GM19372 (cell line): ENCODE data around the gene INHA.

Experiments used
- ATAC-seq: cut with Tn5 transposase; IDR thresholded peaks from one replicate; pipeline ENCODE4 v1.9.1; 2021; ENCODE audit warnings: mild to moderate bottlenecking, low read depth, moderate library complexity; ENCODE audit not compliant: unreplicated experiment

Gene INHA

DNA sequence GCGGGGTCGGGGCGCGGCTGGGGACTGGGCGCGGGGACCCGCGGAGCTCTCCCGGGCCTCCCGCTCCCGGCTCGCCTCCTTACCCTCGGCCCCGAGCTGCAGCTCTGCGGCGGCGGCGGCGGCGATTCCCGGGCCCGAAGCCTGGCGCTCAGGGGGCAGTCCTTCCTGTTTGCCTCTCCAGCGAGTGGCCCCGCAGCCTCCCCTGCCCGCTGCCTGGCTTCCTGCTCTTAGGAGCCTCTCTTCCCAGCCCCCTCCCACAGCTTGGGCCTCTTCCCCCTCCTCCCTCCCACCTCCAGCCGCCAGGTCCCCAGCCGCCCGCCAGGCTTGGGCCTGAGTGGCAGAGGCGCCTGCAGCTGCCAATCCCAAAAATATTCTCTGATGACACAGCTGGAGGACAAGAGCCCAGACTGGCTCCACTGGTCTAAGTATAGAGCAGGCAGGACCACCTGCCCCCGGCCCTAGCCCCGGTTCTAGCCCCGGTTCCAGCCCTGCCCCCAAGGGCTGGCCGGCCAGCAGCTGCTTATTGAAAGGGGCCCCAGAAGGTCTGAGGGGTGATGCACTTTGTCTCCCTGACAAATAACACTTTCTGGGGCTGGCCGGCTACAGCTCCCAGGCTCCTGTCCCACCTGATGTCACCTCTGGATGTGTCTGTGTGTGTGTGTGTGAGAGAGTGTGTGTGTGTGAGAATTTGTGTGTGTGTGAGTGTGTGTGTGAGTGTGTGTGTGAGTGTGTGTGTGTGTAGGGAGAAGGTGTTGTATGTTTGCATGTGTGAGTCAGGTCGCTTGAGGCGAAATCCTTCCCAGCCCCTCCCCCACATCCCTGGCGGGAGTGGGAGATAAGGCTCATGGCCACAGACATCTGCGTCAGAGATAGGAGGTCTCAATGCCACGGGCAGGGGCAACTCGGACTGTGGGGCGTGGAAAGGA lies 536 bp upstream of the INHA start, which contains the start of gene OBSL1:
TSS of gene OBSL1 (minus strand) at position 229 of the 926 bp plus-strand sequence. CDS start 307 bp downstream, outside the sequence.
- no peak for ATAC-seq

GRCh38 chr2:219573166-219573565 lies 1.1 kb downstream of the INHA start:
- no peak for ATAC-seq

DNA sequence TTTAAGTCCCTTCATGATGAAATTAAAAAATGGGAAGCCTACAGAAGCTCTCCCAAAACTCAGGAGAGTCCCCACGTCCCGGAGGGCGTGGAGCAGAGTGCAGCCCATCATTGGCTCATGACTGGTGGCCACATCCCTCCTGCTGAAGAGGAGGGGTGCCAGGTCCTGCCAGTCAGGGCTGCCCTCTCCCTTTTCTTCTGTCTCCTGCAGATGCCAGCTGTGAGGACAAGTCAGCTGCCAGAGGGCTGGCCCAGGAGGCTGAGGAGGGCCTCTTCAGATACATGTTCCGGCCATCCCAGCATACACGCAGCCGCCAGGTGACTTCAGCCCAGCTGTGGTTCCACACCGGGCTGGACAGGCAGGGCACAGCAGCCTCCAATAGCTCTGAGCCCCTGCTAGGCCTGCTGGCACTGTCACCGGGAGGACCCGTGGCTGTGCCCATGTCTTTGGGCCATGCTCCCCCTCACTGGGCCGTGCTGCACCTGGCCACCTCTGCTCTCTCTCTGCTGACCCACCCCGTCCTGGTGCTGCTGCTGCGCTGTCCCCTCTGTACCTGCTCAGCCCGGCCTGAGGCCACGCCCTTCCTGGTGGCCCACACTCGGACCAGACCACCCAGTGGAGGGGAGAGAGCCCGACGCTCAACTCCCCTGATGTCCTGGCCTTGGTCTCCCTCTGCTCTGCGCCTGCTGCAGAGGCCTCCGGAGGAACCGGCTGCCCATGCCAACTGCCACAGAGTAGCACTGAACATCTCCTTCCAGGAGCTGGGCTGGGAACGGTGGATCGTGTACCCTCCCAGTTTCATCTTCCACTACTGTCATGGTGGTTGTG lies 2.6 kb downstream of the INHA start:
- ATAC-seq = no peak

DNA sequence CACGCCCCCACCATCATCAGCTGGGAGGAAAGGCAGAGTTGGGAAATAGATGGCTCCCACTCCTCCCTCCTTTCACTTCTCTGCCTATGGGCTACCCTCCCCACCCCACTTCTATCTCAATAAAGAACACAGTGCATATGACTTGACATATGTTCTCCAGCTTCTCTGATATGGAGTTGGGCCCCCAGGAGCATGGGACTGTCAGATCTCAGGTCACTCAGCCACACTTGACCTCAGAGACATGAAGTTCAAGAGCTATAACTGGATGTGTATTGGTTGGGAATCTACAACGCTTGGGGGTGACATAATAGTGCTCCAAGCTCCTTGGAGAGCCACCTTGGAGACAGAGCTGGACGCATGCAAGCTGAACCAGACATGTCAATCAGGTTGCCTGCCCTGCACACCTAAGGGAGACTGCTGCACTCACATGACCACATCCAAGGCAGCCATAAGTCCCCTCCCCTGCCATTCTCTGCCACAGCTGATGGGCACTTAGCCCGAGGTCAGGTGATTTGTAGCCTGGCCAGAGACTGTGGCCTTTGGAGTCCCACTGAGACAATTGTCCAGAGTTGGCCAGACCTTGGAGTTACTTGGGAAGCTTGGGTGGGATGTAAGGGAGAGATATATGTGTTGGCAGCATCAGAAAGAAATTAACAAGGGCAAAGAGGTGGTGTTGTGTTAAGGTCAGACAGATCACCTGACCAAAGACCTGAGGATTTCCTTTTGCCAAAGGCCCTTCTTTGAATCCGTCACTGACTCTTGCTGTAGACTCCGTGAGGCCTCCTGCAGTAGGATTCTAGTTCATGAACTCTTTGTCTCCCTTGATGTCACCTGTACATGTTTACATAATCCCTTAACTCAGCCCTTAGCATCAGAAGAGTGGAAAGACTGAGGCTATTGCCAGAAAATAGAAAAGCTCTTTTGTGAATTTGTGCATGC lies 3.7 kb downstream of the INHA start:
- no peak for ATAC-seq

GRCh38 chr2:219576505-219577388 lies 4.6 kb downstream of the INHA start:
- no peak for ATAC-seq

- no peak for ATAC-seq
Observed at GRCh38 chr2:219578811-219579613, 6.9 kb downstream of the INHA start.

GRCh38 chr2:219581346-219581745 lies 9.2 kb downstream of the INHA start:
- no peak for ATAC-seq

DNA sequence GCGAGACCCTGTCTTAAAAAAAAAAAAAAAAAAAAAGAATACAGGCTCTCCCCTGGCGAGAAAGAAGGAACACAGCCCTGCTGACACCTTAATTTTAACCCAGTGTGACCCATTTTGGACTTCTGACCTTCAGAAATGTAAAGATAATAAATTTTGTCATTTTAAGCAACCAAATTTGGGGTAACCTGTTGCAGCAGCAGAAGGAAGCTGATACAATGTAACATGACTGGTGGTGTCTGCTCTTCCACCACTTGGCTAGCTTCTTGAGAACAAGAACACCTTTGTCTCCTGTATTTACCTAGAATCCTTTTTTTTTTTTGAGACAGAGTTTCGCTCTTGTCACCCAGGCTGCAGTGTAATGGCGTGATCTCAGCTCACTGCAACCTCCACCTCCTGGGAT lies 19.0 kb downstream of the INHA start:
- ATAC-seq = no peak

- no peak for ATAC-seq
Observed at GRCh38 chr2:219592736-219593135, 20.6 kb downstream of the INHA start.

GRCh38 chr2:219593154-219593553 lies 21.0 kb downstream of the INHA start:
- ATAC-seq = no peak

GRCh38 chr2:219595256-219595655 lies 23.1 kb downstream of the INHA start:
- ATAC-seq = no peak

DNA sequence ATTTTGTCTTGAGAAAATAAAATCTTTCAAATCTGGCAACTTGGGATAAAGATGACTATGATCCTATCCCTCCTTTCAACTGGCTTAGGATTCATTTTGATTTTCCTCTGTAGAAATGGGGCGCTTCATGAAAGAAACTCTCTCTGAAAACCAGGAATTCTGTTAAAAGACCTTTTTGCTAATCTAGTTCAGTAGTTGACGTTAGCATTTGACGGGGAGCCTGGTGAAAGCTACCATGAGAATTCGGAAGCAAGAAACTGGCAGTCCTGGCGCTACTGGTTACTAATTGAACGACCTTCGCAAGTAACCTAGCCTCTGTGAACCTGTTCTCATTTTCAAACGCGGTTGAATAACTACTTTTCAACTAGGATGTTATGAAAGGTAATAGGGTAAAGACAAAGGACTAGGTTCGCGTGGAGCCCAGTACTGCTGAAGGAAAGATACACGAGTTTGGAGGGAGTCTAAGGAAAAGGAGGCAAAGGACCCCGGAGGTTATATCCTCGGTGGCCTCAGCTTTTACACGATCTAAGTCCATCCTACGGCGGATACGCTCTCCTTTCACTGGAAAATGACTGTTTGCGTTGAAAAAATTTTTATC lies 24.9 kb downstream of the INHA start:
- peak; percentile 5 for ATAC-seq

DNA sequence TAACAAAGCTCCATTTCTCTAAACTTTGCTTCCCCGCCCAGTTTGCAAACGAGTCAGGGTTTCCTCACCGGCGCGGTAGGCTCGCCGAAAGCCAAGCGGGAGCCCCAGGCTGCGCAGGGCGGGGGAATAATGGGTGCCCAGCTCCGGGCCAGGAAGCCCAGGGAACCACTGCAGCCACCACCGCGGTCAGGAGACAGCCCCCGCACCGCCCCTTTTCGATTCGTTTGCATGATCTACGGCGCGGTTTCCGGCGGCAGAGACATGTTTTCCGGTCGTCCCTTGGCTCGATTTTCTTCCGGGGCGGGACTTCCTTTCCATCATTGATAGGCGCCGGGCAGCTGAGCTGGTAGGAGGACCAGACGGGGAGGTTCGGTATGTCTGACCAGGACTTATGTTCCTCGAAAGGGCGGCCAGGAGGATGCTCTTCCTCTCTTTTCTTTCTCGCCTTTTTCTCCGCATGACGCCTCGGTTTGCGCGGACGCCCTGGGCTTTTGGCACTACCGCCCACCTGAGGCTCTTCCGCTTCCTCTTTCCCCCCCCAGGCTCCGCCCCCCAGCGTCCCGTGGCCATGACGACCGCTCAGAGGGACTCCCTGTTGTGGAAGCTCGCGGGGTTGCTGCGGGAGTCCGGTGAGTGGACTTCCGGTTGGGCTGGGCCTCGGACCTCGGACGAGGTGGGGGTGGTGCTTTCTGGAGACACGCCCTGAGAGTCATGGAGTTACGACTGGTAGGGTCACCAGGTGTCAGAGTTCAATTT lies 25.6 kb downstream of the INHA start, which contains the start of gene STK11IP:
TSS of gene STK11IP (plus strand) at position 306 of the 756 bp plus-strand sequence. CDS start at position 569, 263 bp downstream.
- ATAC-seq = peak; percentile 88

GRCh38 chr2:219598308-219599078 lies 26.4 kb downstream of the INHA start:
- no peak for ATAC-seq

DNA sequence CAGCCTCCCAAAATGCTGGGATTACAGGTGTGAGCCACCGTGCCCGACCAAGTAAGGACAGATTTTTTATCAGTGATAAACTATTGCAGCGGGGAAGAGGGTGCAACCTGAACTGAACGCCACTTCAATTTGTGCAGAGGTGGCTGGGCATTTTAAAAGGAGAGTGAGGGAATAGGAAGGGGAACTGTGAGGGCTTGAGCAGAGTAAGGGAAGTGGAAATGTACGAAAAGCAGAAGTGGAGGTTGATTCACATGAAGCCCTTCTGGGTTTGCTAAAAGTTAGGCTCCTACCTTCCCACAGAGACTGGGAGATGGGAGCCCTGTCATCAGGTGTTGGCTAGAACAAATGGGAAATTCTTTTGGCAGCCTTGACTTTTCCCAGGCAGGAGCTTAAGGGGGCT lies 31.7 kb downstream of the INHA start:
- no peak for ATAC-seq

DNA sequence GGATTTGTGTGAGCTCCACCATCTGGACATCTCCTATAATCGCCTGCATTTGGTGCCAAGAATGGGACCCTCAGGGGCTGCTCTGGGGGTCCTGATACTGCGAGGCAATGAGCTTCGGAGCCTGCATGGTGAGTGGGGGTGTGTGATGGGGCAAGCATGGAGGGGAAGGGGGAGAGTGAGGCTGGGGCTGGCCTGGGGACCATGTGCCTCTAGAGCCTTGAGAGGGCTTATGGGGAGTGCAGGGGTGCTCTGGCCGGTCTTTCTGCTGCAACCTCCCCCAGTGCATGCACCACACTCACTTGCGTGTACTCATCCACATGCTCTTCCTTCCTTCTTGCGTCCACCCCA lies 33.5 kb downstream of the INHA start:
- ATAC-seq = no peak

DNA sequence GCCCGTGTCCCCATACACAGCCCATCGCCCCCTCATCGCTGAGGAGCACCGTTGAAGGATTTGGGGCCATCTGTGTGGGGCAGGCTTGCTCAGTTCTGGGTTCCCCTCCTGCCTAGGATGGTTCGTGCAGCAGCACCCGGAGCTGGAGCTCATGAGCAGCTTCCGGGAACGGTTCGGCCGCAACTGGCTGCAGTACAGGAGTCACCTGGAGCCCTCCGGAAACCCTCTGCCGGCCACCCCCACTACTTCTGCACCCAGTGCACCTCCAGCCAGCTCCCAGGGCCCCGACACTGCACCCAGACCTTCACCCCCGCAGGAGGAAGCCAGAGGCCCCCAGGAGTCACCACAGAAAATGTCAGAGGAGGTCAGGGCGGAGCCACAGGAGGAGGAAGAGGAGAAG lies 35.8 kb downstream of the INHA start:
- no peak for ATAC-seq
